Activated CD8-positive, alpha-beta T cell treated with anti-CD3 and anti-CD28 coated beads, Interleukin-2, amount 10 ng/mL, durations not matched to agents 7 days and 5 days (primary cell): ENCODE data around the gene VGLL2. TPM values are rescaled to one million over a fixed set of nuclear protein-coding genes. Genes with fewer than 3 reads are reported as not detected.

ENCODE experiments used
- ATAC-seq: fragments of 150-1000 bp; cut with Tn5 transposase; one replicate; pipeline ENCODE4 v1.10.0; 2021; ENCODE audit warnings: moderate library complexity
- CTCF ChIA-PET: fragments of 350-600 bp; sonication (Branson Sonifier 250); formaldehyde crosslinking; loops from one replicate; lab custom pipeline; 2021; ENCODE audit warnings: antibody characterized with exemption; lab: Charles Lee
- POLR2A ChIA-PET: fragments of 350-600 bp; sonication (Branson Sonifier 250); formaldehyde crosslinking; loops from one replicate; lab custom pipeline; 2021; ENCODE audit warnings: antibody characterized with exemption; lab: Charles Lee
- DNase-seq: peaks from one replicate; pipeline ENCODE4 v3.0.0-alpha.2; 2020
- H3K27ac Mint-ChIP-seq: one replicate; pipeline ENCODE4 v1.8.0; 2021; ENCODE audit warnings: mild to moderate bottlenecking, mixed read lengths
- H3K27me3 Mint-ChIP-seq: one replicate; pipeline ENCODE4 v1.8.0; 2021; ENCODE audit warnings: low read depth, mixed read lengths
- H3K36me3 Mint-ChIP-seq: one replicate; pipeline ENCODE4 v1.8.0; 2021; ENCODE audit warnings: low read depth, mixed read lengths
- H3K4me1 Mint-ChIP-seq: one replicate; pipeline ENCODE4 v1.8.0; 2021; ENCODE audit warnings: low read depth, mixed read lengths
- H3K4me3 Mint-ChIP-seq: one replicate; pipeline ENCODE4 v1.8.0; 2021; ENCODE audit warnings: mild to moderate bottlenecking, mixed read lengths
- H3K9me3 Mint-ChIP-seq: one replicate; pipeline ENCODE4 v1.8.0; 2022; ENCODE audit warnings: mixed read lengths; ENCODE audit not compliant: insufficient read depth
- total RNA-seq, 2 experiments: library from RNA; stranded (reverse); gene quantifications; one replicate each; pipeline ENCODE4 v1.2.3, GENCODE V29; 2021

The VGLL2 gene
- total RNA-seq, 2 experiments from 2014 or later, result not detected

GRCh38 chr6:117253785-117254184 lies 11.6 kb upstream of the VGLL2 start:
- Mint-ChIP-seq H3K4me3 (no peak overlapping the region), H3K4me1 (no peaks in the 10 kb centered on the region), H3K36me3 (no peaks in the 10 kb centered on the region), H3K27ac (no peak overlapping the region), H3K9me3 (no peaks in the 10 kb centered on the region), H3K27me3 (no peaks in the 10 kb centered on the region)
- POLR2A ChIA-PET, result no interaction called here
- no peak for ATAC-seq
- CTCF ChIA-PET, result no interaction called here
- DNase-seq, result no peak

- Mint-ChIP-seq H3K9me3 (no peaks in the 10 kb centered on the region), H3K4me1 (peaks cover 7% of the 10 kb centered on the region), H3K4me3 (no peak overlapping the region), H3K27ac (no peak overlapping the region), H3K27me3 (peaks cover 64% of the 10 kb centered on the region), H3K36me3 (no peaks in the 10 kb centered on the region)
- ChIA-PET CTCF (no interaction called here), POLR2A (no interaction called here)
- DNase-seq (no peak), ATAC-seq (no peak)
Measured at GRCh38 chr6:117262799-117263198, 2.6 kb upstream of the VGLL2 start.

- H3K27me3 Mint-ChIP-seq, result peaks cover 70% of the 10 kb centered on the region
- H3K4me1 Mint-ChIP-seq, result peaks cover 7% of the 10 kb centered on the region
- H3K36me3 Mint-ChIP-seq, result no peaks in the 10 kb centered on the region
- H3K4me3 Mint-ChIP-seq, result no peak overlapping the region
- ATAC-seq (no peak), DNase-seq (no peak)
- no peak overlapping the region for H3K27ac Mint-ChIP-seq
- ChIA-PET CTCF (no interaction called here), POLR2A (no interaction called here)
- H3K9me3 Mint-ChIP-seq, result no peaks in the 10 kb centered on the region
Measured at GRCh38 chr6:117263353-117263927, 1.9 kb upstream of the VGLL2 start.

- Mint-ChIP-seq H3K9me3 (no peaks in the 10 kb centered on the region), H3K36me3 (no peaks in the 10 kb centered on the region), H3K27me3 (peaks cover 79% of the 10 kb centered on the region), H3K4me3 (peak overlapping the region; percentile 43), H3K27ac (no peak overlapping the region), H3K4me1 (peaks cover 7% of the 10 kb centered on the region)
- ATAC-seq, result no peak
- DNase-seq, result no peak
- ChIA-PET POLR2A (no interaction called here), CTCF (no interaction called here)
Measured at GRCh38 chr6:117264369-117264691, 1.0 kb upstream of the VGLL2 start.

- no peaks in the 10 kb centered on the region for H3K9me3 Mint-ChIP-seq
- CTCF ChIA-PET, result no interaction called here
- POLR2A ChIA-PET, result no interaction called here
- peaks cover 82% of the 10 kb centered on the region for H3K27me3 Mint-ChIP-seq
- ATAC-seq, result peak; percentile 42
- H3K27ac Mint-ChIP-seq, result no peak overlapping the region
- DNase-seq, result no peak
- H3K4me1 Mint-ChIP-seq, result peaks cover 9% of the 10 kb centered on the region
- H3K4me3 Mint-ChIP-seq, result peak overlapping the region; percentile 43
- peaks cover 2% of the 10 kb centered on the region for H3K36me3 Mint-ChIP-seq
Measured at GRCh38 chr6:117264692-117265409, 507 bp upstream of the VGLL2 start.

GRCh38 chr6:117266257-117267053 lies 1.1 kb downstream of the VGLL2 start:
- ATAC-seq (no peak), DNase-seq (no peak)
- Mint-ChIP-seq H3K27me3 (peaks cover 90% of the 10 kb centered on the region), H3K36me3 (peaks cover 3% of the 10 kb centered on the region), H3K9me3 (no peaks in the 10 kb centered on the region), H3K4me3 (no peak overlapping the region), H3K4me1 (peaks cover 10% of the 10 kb centered on the region), H3K27ac (no peak overlapping the region)
- ChIA-PET POLR2A (no interaction called here), CTCF (interaction anchor here (0.7 kb wide), 1 partner anchor 29 kb away, joined by 4 read pairs; no protein-coding TSS in a partner anchor)

GRCh38 chr6:117267054-117267347 lies 1.6 kb downstream of the VGLL2 start:
- Mint-ChIP-seq H3K27ac (no peak overlapping the region), H3K27me3 (peaks cover 89% of the 10 kb centered on the region), H3K9me3 (no peaks in the 10 kb centered on the region), H3K4me3 (no peak overlapping the region), H3K4me1 (peaks cover 10% of the 10 kb centered on the region), H3K36me3 (peaks cover 3% of the 10 kb centered on the region)
- ATAC-seq, result no peak
- no peak for DNase-seq
- ChIA-PET CTCF (no interaction called here), POLR2A (no interaction called here)

GRCh38 chr6:117267766-117268534 lies 2.6 kb downstream of the VGLL2 start:
- no peaks in the 10 kb centered on the region for H3K9me3 Mint-ChIP-seq
- peaks cover 3% of the 10 kb centered on the region for H3K36me3 Mint-ChIP-seq
- peaks cover 90% of the 10 kb centered on the region for H3K27me3 Mint-ChIP-seq
- ChIA-PET CTCF (no interaction called here), POLR2A (no interaction called here)
- H3K27ac Mint-ChIP-seq, result no peak overlapping the region
- DNase-seq, result no peak
- peaks cover 10% of the 10 kb centered on the region for H3K4me1 Mint-ChIP-seq
- no peak for ATAC-seq
- no peak overlapping the region for H3K4me3 Mint-ChIP-seq

GRCh38 chr6:117268924-117269323 lies 3.6 kb downstream of the VGLL2 start:
- DNase-seq (no peak), ATAC-seq (no peak)
- ChIA-PET POLR2A (no interaction called here), CTCF (no interaction called here)
- Mint-ChIP-seq H3K4me1 (peaks cover 10% of the 10 kb centered on the region), H3K27ac (no peak overlapping the region), H3K4me3 (no peak overlapping the region), H3K36me3 (peaks cover 3% of the 10 kb centered on the region), H3K27me3 (peaks cover 88% of the 10 kb centered on the region), H3K9me3 (no peaks in the 10 kb centered on the region)

GRCh38 chr6:117269638-117270054 lies 4.3 kb downstream of the VGLL2 start:
- ChIA-PET CTCF (interaction anchor here (1.3 kb wide), 1 partner anchor 9 kb away, joined by 3 read pairs; no protein-coding TSS in a partner anchor), POLR2A (no interaction called here)
- ATAC-seq, result no peak
- Mint-ChIP-seq H3K36me3 (peaks cover 3% of the 10 kb centered on the region), H3K4me1 (peaks cover 7% of the 10 kb centered on the region), H3K27me3 (peaks cover 84% of the 10 kb centered on the region), H3K9me3 (no peaks in the 10 kb centered on the region), H3K4me3 (no peak overlapping the region), H3K27ac (no peak overlapping the region)
- DNase-seq, result no peak

GRCh38 chr6:117270055-117270842 lies 4.9 kb downstream of the VGLL2 start:
- Mint-ChIP-seq H3K4me3 (peak overlapping the region; percentile 10), H3K36me3 (peaks cover 3% of the 10 kb centered on the region), H3K9me3 (no peaks in the 10 kb centered on the region), H3K4me1 (peaks cover 3% of the 10 kb centered on the region), H3K27me3 (peaks cover 79% of the 10 kb centered on the region), H3K27ac (no peak overlapping the region)
- POLR2A ChIA-PET, result no interaction called here
- peak; percentile 23 for ATAC-seq
- no peak for DNase-seq
- CTCF ChIA-PET, result interaction anchor here (1.3 kb wide), 1 partner anchor 9 kb away, joined by 3 read pairs; no protein-coding TSS in a partner anchor
